Measurements from ENCODE around the gene ANKRD50. TPM values are rescaled to one million over a fixed set of nuclear protein-coding genes. Genes with fewer than 3 reads are reported as not detected.
A peak's percentile ranks its signal among the peaks of the same experiment; 100 is the strongest.

The ANKRD50 gene
- total and polyA plus RNA-seq, 9 of the 15 experiments (the other 6 are each of a cell fraction or from before 2014, with no cell fraction given), result 2.0 to 8.0 (median 6.2) TPM

DNA sequence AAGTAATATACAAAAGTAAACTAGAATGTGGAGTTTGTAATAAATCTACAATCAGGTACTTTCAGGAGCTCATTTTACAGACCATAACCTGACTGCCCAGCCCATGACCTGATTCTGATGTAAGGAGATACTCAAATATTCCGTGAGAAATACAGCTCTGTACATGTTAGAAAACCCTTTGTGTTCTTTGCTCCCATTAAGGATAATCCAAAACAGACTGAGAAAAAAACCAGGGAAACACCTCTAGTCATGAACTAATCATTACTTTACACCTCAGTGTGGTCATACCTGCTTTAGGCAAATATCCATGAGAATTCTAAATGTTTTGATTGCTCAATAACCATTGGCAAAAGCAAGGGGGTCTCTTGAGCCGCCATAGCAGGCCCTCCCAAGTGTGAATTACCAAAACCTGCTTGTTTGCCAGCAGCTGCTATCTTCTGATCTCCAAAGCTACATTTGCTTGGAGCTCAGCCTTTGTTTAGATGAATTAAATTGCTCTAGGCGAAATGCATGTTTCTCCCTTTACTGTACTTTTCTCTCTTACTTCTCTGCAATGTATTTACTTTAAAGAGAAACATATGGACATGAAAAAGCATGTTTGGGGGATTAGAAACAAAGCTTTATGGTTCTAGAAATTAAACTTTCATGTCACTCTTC is 79.1 kb downstream of the ANKRD50 start:
- Histone ChIP-seq H3K4me3 (no peak overlapping the region), H3K9me3 (replicated peaks; ENCODE audit: control insufficient read depth, insufficient read depth, low read depth, low read length) (no peaks in the 10 kb centered on the region; the same call in 1 of the 2 replicates), H3K27me3 (ENCODE audit: control insufficient read depth in 2 of 2, insufficient read depth in 2 of 2, low read length in 2 of 2) (no peaks in the 10 kb centered on the region), H3K4me1 (replicated peaks in 1 of 2; ENCODE audit: control insufficient read depth in 2 of 2, insufficient read depth in 2 of 2, low read length in 2 of 2) (peaks cover 0 to 6% of the 10 kb centered on the region in 2 experiments; a peak in 2 of 5 replicates), H2AFZ (ENCODE audit: low read depth, low read length) (0 out of 2 replicates have a peak overlapping the region, but pooled peaks have one; percentile 32), H3K4me2 (ENCODE audit: insufficient read depth, low read length) (no peak overlapping the region), H4K20me1 (replicated peaks; ENCODE audit: control insufficient read depth, insufficient read depth, low read length) (no peaks in the 10 kb centered on the region), H3K79me2 (ENCODE audit: control insufficient read depth, insufficient read depth, low read length) (no peaks in the 10 kb centered on the region), H3K9ac (ENCODE audit: insufficient read depth in 1 of 2, low read depth in 2 of 2, low read length in 2 of 2) (no peak overlapping the region), H3K9me1 (ENCODE audit: control insufficient read depth, insufficient read depth, low read length) (no peaks in the 10 kb centered on the region), H3K36me3 (ENCODE audit: control insufficient read depth, insufficient read depth, low read length) (no peaks in the 10 kb centered on the region), H3K27ac (ENCODE audit: extremely low read depth, low read depth, low read length) (no peak overlapping the region)
- no peak for TF ChIP-seq CBX5 (IDR thresholded peaks at IDR 0.05; ENCODE audit: borderline replicate concordance, low read depth)
- no peak for ATAC-seq
- intact Hi-C loops (cut with micrococcal nuclease) (no loop called here), in situ Hi-C loops (cut with MboI) (no loop called here)
- DNase-seq (ENCODE audit: extremely low read depth in 1 of 4, low spot score in 3 of 4), result no peak
- POLR2A ChIA-PET, result no interaction called here
- CTCF ChIA-PET (ENCODE audit: low intra/inter-chr PET ratio), result no interaction called here
- 10% methylated on average over 3 of the region's 3 CpGs for WGBS (ENCODE audit: insufficient coverage, low coverage, missing lambda C conversion rate)
- FAIRE-seq, result no peak
- no TSS peak for BruUV-seq (replicated peaks)

DNA sequence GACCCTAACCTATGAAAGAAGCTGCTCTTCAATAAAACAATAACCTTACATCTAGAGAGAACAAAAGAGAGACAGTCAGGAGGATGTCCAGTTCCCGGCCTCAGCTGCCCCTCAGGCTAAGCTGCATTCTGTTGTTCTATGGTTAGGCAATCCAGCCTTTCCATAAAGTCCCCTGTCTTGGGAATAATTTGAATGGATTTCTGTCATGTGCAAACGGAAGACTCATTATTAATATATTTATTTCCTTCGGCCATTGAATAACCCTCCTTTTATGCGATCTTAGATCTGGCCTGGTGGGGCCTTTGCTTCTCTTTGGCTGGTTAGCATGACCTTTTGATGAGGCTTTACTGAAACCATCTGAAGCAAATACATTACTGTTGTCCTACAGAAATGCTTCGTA is 80.1 kb downstream of the ANKRD50 start:
- Histone ChIP-seq H4K20me1 (replicated peaks; ENCODE audit: control insufficient read depth, insufficient read depth, low read length) (no peaks in the 10 kb centered on the region), H3K4me1 (replicated peaks in 1 of 2; ENCODE audit: control insufficient read depth in 2 of 2, insufficient read depth in 2 of 2, low read length in 2 of 2) (peaks cover 0 to 6% of the 10 kb centered on the region in 2 experiments; a peak in 2 of 5 replicates), H3K9ac (ENCODE audit: insufficient read depth in 1 of 2, low read depth in 2 of 2, low read length in 2 of 2) (no peak overlapping the region), H3K4me3 (no peak overlapping the region), H3K9me1 (ENCODE audit: control insufficient read depth, insufficient read depth, low read length) (no peaks in the 10 kb centered on the region), H3K79me2 (ENCODE audit: control insufficient read depth, insufficient read depth, low read length) (no peaks in the 10 kb centered on the region), H3K27me3 (ENCODE audit: control insufficient read depth in 2 of 2, insufficient read depth in 2 of 2, low read length in 2 of 2) (no peaks in the 10 kb centered on the region), H3K4me2 (ENCODE audit: insufficient read depth, low read length) (no peak overlapping the region), H3K9me3 (replicated peaks; ENCODE audit: control insufficient read depth, insufficient read depth, low read depth, low read length) (no peaks in the 10 kb centered on the region; the same call in 1 of the 2 replicates), H2AFZ (ENCODE audit: low read depth, low read length) (no peak overlapping the region), H3K36me3 (ENCODE audit: control insufficient read depth, insufficient read depth, low read length) (no peaks in the 10 kb centered on the region), H3K27ac (ENCODE audit: extremely low read depth, low read depth, low read length) (no peak overlapping the region; the same call in 2 of the 3 replicates)
- ChIA-PET CTCF (ENCODE audit: low intra/inter-chr PET ratio) (no interaction called here), POLR2A (interaction anchor here (0.8 kb wide), 1 partner anchor 77 kb away, joined by 3 read pairs; no protein-coding TSS in a partner anchor)
- in situ Hi-C loops (cut with MboI), result no loop called here
- FAIRE-seq (no peak), ATAC-seq (no peak), DNase-seq (ENCODE audit: extremely low read depth in 1 of 4, low spot score in 3 of 4) (no peak)
- 18% methylated on average over 5 of the region's 5 CpGs for WGBS (ENCODE audit: insufficient coverage, low coverage, missing lambda C conversion rate)
- BruUV-seq (replicated peaks), result no TSS peak
- intact Hi-C loops (cut with micrococcal nuclease), result no loop called here
- TF ChIP-seq RBFOX2 (IDR thresholded peaks at IDR 0.05; ENCODE audit: low read depth, low read length), result no peak
- TF ChIP-seq ZNF583 (CRISPR knock-in tag; IDR thresholded peaks at IDR 0.05), result no peak
- TF ChIP-seq, protein P1, sequence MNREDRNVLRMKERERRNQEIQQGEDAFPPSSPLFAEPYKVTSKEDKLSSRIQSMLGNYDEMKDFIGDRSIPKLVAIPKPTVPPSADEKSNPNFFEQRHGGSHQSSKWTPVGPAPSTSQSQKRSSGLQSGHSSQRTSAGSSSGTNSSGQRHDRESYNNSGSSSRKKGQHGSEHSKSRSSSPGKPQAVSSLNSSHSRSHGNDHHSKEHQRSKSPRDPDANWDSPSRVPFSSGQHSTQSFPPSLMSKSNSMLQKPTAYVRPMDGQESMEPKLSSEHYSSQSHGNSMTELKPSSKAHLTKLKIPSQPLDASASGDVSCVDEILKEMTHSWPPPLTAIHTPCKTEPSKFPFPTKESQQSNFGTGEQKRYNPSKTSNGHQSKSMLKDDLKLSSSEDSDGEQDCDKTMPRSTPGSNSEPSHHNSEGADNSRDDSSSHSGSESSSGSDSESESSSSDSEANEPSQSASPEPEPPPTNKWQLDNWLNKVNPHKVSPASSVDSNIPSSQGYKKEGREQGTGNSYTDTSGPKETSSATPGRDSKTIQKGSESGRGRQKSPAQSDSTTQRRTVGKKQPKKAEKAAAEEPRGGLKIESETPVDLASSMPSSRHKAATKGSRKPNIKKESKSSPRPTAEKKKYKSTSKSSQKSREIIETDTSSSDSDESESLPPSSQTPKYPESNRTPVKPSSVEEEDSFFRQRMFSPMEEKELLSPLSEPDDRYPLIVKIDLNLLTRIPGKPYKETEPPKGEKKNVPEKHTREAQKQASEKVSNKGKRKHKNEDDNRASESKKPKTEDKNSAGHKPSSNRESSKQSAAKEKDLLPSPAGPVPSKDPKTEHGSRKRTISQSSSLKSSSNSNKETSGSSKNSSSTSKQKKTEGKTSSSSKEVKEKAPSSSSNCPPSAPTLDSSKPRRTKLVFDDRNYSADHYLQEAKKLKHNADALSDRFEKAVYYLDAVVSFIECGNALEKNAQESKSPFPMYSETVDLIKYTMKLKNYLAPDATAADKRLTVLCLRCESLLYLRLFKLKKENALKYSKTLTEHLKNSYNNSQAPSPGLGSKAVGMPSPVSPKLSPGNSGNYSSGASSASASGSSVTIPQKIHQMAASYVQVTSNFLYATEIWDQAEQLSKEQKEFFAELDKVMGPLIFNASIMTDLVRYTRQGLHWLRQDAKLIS (CRISPR knock-in tag; IDR thresholded peaks at IDR 0.05), result no peak
- no peak for TF ChIP-seq ZNF175 (CRISPR knock-in tag; IDR thresholded peaks at IDR 0.05; ENCODE audit: low read depth)
- TF ChIP-seq, protein P2, sequence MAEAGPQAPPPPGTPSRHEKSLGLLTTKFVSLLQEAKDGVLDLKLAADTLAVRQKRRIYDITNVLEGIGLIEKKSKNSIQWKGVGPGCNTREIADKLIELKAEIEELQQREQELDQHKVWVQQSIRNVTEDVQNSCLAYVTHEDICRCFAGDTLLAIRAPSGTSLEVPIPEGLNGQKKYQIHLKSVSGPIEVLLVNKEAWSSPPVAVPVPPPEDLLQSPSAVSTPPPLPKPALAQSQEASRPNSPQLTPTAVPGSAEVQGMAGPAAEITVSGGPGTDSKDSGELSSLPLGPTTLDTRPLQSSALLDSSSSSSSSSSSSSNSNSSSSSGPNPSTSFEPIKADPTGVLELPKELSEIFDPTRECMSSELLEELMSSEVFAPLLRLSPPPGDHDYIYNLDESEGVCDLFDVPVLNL (CRISPR knock-in tag; IDR thresholded peaks at IDR 0.05; ENCODE audit: low read depth), result no peak
- TF ChIP-seq, protein P3, sequence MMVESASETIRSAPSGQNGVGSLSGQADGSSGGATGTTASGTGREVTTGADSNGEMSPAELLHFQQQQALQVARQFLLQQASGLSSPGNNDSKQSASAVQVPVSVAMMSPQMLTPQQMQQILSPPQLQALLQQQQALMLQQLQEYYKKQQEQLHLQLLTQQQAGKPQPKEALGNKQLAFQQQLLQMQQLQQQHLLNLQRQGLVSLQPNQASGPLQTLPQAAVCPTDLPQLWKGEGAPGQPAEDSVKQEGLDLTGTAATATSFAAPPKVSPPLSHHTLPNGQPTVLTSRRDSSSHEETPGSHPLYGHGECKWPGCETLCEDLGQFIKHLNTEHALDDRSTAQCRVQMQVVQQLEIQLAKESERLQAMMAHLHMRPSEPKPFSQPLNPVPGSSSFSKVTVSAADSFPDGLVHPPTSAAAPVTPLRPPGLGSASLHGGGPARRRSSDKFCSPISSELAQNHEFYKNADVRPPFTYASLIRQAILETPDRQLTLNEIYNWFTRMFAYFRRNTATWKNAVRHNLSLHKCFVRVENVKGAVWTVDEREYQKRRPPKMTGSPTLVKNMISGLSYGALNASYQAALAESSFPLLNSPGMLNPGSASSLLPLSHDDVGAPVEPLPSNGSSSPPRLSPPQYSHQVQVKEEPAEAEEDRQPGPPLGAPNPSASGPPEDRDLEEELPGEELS (CRISPR knock-in tag; IDR thresholded peaks at IDR 0.05; ENCODE audit: borderline replicate concordance), result no peak
- TF ChIP-seq PHB2 (IDR thresholded peaks at IDR 0.05; ENCODE audit: low read depth), result no peak
